Stimulated activated CD4-positive, alpha-beta T cell treated with anti-CD3 and anti-CD28 coated beads, Interleukin-1b, Interleukin-23, amount 100 ng/mL, for 48 hours (primary cell): Measurements from ENCODE around the gene DOK7.
"Not testable (repeated sequence)": the region's sequence is repeated elsewhere in the genome, so short reads cannot be mapped to it uniquely, and the experiment has no call there.

ENCODE experiments used
- DNase-seq: peaks from one replicate; pipeline ENCODE4 v3.0.0-alpha.2; 2020

The DOK7 gene

GRCh38 chr4:3524349-3524748 is 61.2 kb downstream of the DOK7 start:
- no peak for DNase-seq

DNA sequence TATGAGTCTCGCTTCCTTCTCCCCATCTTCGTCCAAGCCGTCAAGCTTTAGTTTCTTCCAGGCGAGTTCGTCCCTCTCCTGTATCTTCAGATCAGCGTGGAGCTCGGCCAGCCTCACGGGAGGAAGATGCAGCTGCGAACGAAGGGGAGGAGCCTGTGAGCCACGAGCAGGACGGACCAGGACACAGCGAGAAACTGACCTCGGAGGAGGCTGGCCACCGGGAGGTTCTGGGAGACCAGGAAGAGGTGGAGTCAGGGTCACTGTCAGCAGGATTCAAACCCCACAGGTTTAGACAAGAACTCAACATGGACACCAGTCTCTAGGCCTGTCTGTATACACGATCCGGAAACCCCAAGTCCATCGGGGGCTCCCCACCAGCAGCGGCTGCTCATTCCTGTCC is 61.8 kb downstream of the DOK7 start:
- DNase-seq, result no peak

DNA sequence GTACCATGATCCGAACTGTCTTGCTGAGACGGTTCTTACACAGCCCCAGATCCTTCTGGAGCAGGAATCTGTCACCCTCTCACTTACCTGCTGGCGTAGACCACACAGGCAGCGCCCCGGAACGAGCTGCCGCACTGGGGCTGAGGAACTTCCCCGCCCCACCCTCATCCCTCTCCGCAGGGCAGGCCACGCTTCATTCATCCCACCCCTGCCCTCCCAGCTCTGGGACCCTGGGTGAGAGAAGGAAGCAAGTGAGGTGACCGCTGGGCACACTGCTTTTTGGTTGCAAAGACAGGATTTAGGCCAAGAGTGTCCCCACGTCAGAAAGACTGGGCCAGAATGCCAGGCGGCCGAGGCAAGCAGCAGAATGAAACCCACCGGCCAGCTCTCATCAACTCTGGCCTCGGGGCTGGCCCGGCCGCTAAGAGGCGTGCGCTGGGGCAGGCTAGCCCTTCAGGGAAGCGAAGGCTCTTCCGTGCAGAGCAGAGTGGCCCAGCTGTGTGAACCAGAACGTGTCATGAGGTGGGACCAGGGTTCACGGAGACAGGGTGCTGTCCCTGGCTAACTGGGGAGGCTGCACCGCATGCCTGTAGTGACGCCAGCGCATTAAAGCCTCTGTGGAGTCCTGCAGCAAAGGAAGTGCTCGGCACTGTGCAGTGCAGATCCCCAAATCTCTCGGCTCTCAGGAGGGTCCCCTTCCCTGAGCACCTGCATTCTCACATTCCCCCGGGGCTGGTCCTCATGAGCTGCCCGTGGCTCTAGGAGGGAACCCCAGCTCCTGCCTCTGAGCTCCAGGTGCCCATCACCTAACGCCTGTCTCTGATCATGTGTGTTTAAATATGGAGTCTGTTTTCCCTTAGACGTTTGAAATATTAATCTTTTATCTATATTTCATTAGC is 62.7 kb downstream of the DOK7 start:
- DNase-seq, result no peak

DNA sequence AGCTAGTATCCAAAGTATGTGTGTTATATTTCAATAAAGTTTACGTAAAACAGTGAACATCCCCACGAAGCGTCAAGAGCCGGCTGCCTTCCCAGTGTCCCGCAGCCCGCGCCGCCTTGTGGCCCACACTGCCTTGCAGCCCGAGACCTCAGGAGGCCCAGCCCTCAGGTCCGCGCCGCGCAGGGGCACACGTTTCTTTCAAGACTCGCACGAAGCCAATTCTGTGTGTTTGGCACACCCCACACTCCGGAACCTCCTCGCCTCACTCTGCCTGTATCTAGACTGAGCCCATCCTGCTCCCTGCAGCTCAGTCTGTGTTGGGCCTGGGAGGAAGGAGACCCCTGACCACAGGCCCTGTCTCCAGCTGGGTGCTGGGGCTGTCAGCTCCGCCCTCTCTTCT is 63.4 kb downstream of the DOK7 start:
- DNase-seq, result no peak

DNA sequence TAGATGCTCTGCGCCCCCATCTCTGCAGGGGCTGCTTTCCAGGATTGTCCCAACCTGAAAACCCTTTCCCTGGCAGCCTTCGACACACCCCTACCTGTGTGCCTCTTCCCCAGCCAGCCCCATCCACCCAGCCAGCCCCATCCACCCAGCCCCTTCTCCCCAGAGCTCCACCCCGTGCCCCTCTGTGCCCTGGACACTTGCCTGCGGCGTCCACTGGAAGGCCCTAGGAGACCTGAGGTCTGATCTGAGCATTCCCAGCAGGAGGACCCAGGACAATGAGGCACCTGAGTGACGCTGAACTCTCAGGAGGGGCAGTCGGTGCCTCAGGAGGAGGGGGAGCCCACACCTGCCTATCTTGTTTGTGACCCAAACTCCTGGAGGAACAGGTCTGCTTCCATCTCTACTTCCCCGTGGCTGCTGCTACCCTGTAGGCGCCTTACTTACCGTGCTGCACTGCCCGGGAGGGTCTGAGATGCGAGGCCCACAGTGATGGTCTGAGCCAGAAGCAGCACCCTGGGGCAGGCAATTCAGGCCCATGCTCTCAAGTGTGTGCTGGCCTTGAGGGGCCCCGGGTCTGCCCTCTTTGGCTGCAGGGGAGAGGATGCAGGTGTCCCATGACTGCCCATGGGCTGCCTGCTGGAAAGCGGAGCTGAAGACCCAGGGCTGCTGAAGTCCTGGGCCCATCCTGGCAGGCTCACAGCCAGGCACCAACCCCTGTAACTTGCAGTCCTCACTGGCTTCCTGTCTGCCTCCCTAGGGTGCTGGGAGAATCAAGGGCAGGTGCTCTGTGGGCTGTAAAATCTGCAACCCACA is 64.2 kb downstream of the DOK7 start:
- no peak for DNase-seq

GRCh38 chr4:3527914-3528876 is 65.1 kb downstream of the DOK7 start:
- no peak for DNase-seq

GRCh38 chr4:3529363-3529762 is 66.3 kb downstream of the DOK7 start:
- no peak for DNase-seq

GRCh38 chr4:3530051-3530450 is 66.9 kb downstream of the DOK7 start:
- DNase-seq, result no peak

GRCh38 chr4:3530663-3531254 is 67.7 kb downstream of the DOK7 start:
- DNase-seq, result no peak

DNA sequence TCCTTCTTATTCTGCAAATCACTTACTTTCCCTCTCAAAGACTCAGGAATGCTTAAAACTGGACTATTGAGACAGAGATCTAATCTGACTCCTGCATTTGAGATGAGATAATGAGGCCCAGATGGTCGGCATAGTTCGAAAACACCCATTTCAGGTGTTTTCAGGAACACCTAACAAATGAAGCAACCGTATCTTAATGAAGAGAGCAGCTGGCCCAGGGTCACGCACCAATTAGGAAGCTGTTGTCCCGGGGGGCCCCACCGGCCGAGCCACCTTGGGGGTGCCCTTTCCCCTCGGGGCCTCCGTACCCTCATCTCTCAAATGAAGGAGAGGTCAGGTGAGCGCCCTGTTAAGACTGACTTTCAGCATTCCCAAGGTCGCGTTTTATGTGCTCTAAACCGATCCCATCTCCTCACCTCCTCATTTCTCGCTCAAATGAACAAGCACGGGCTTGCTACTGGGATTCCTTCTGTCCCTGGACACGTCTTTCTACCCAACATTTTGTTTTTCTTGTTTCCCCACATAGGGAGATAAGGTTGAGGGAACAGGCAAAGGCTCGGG is 68.3 kb downstream of the DOK7 start:
- DNase-seq, result no peak

- DNase-seq, result peak; percentile 84
Observed at GRCh38 chr4:3531879-3532750, 69.0 kb downstream of the DOK7 start, which contains the start of gene LRPAP1. Gene LRPAP1 (minus strand): TSS chr4:3532422. CDS start chr4:3532412, 10 bp downstream.

DNA sequence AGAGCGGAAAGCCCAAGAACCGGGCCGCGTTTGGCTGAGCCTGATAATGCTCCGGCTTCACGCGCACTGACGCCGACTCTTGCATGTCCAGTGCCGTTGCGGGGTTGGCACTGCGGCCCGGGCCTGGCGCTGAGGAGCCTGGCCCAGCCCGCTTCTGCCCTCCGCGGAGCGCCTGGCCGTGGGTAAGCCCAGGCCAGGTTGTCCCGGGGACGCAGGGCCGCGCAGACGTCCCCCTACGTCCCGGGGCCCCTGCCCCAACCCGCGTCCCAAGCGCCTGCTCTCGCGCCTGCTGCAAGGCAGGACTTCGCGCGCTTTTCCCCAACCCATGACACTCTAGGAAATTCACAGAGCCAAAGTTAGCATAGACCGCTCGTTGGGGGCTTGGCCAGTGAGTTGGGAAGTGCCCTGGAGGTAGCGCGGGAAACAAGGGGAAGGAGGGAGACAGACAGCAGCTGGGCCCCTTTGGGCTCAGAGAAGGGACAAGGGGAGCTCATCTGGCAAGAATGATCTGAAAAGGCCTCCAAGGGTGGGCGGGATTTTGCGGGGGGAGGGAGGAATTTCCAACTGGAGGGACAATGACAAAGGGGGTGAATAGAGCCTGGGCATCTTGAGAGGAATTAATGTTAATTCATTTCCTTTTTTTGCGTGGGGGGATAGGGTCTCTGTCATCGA is 69.8 kb downstream of the DOK7 start:
- DNase-seq, result no peak

DNA sequence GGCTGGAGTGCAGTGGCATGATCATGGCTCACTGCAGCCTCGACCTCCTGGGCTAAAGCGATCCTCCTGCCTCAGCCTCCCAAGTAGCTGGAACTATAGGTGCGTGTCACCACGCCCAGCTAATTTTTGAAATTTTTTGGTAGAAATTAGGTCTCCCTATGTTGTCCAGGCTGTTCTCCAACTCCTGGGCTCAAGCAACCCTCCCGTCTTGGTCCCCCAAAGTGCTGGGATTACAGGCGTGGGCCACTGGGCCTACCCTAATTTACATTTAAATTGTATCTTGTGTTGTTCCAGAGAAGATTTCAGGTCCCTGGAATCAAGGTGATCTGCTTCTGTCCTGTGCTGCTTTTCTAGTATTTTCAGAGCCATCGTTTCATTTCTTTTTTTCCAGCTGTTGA is 70.3 kb downstream of the DOK7 start:
- DNase-seq, result no peak

- DNase-seq, result not testable (repeated sequence)
Observed at GRCh38 chr4:3535812-3536211, 72.7 kb downstream of the DOK7 start.

DNA sequence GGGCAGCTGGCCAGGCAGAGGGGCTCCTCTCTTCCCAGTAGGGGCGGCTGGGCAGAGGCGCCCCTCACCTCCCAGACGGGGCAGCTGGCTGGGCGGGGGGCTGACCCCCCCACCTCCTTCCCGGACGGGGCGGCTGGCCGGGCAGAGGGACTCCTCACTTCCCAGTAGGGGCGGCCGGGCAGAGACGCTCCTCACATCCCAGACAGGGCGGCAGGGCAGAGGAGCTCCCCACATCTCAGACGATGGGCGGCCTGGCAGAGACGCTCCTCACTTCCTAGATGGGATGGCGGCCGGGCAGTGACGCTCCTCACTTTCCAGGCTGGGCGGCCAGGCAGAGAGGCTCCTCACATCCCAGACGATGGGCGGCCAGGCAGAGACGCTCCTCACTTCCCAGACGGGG is 75.8 kb downstream of the DOK7 start:
- not testable (repeated sequence) for DNase-seq

DNA sequence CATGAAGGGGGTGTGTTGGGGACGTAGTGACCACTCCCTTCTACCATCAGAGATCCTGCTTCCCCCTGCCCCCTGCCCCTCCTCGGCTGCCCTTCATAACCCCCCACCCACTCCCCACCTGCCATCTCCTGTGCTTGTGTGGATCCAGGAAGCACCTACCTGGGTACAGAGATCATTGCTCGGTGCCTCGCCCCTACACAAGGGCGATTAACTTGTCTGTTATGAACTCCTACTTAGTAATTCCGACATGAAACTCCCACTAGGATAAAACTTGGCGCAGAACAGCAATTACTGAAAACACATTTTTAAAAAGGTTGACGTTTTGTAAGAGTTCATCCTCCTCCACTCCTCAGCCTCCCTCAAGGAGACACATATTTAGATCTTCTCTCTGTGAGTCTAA is 80.3 kb downstream of the DOK7 start:
- DNase-seq, result not testable (repeated sequence)
